HG03460 (cell line): Measurements from ENCODE around the gene ZBED2.
A peak's percentile ranks its signal among the peaks of the same experiment; 100 is the strongest.
"Not testable (repeated sequence)": the region's sequence is repeated elsewhere in the genome, so short reads cannot be mapped to it uniquely, and the experiment has no call there.

Source experiments
- ATAC-seq: cut with Tn5 transposase; IDR thresholded peaks from one replicate; pipeline ENCODE4 v1.9.1; 2021; ENCODE audit not compliant: unreplicated experiment

Gene ZBED2

GRCh38 chr3:111595232-111595631, at the start of gene ZBED2:
Gene ZBED2, minus strand, starts transcription at chr3:111595346. Its CDS starts 1,145 bp downstream, at chr3:111594201.
- ATAC-seq: peak; percentile 40

GRCh38 chr3:111639316-111639715, 44.2 kb upstream of the ZBED2 start:
- ATAC-seq: no peak

GRCh38 chr3:111636366-111636885, 41.3 kb upstream of the ZBED2 start:
- ATAC-seq: no peak

- ATAC-seq: no peak
These were observed 40.3 kb upstream of the ZBED2 start for GRCh38 chr3:111635403-111635802.

- ATAC-seq: not testable (repeated sequence)
These were observed 35.5 kb upstream of the ZBED2 start for GRCh38 chr3:111630638-111631037.

GRCh38 chr3:111629018-111629417, 33.9 kb upstream of the ZBED2 start:
- ATAC-seq: not testable (repeated sequence)

GRCh38 chr3:111627092-111627491, 31.9 kb upstream of the ZBED2 start:
- ATAC-seq: no peak

GRCh38 chr3:111621535-111621934, 26.4 kb upstream of the ZBED2 start:
- ATAC-seq: no peak

- no peak for ATAC-seq
These were observed 24.7 kb upstream of the ZBED2 start for GRCh38 chr3:111619833-111620232.

- no peak for ATAC-seq
These were observed 23.8 kb upstream of the ZBED2 start for GRCh38 chr3:111618945-111619344.

- no peak for ATAC-seq
These were observed 22.9 kb upstream of the ZBED2 start for GRCh38 chr3:111617912-111618601.

- ATAC-seq: no peak
These were observed 22.3 kb upstream of the ZBED2 start for GRCh38 chr3:111617406-111617805.

GRCh38 chr3:111616417-111617105, 21.4 kb upstream of the ZBED2 start:
- ATAC-seq: peak; percentile 82

- ATAC-seq: no peak
These were observed 20.7 kb upstream of the ZBED2 start for GRCh38 chr3:111615880-111616279.

GRCh38 chr3:111613294-111613693, 18.1 kb upstream of the ZBED2 start:
- ATAC-seq: no peak

GRCh38 chr3:111610612-111611054, 15.5 kb upstream of the ZBED2 start:
- peak; percentile 9 for ATAC-seq

GRCh38 chr3:111610189-111610588, 15.0 kb upstream of the ZBED2 start:
- ATAC-seq: peak; percentile 94

GRCh38 chr3:111609700-111610099, 14.6 kb upstream of the ZBED2 start:
- ATAC-seq: no peak

GRCh38 chr3:111608383-111608782, 13.2 kb upstream of the ZBED2 start:
- ATAC-seq: peak; percentile 31

GRCh38 chr3:111607240-111607920, 12.2 kb upstream of the ZBED2 start:
- ATAC-seq: no peak

- ATAC-seq: no peak
These were observed 10.3 kb upstream of the ZBED2 start for GRCh38 chr3:111605493-111605892.

GRCh38 chr3:111605018-111605417, 9.9 kb upstream of the ZBED2 start:
- no peak for ATAC-seq
